Measurements from ENCODE around the gene SYF2. TPM values are rescaled to one million over a fixed set of nuclear protein-coding genes. Genes with fewer than 3 reads are reported as not detected.

Gene SYF2
- polyA plus RNA-seq, 2 of the 4 experiments (the other 2 are of a cell fraction), result 38.6 to 39.7 TPM

DNA sequence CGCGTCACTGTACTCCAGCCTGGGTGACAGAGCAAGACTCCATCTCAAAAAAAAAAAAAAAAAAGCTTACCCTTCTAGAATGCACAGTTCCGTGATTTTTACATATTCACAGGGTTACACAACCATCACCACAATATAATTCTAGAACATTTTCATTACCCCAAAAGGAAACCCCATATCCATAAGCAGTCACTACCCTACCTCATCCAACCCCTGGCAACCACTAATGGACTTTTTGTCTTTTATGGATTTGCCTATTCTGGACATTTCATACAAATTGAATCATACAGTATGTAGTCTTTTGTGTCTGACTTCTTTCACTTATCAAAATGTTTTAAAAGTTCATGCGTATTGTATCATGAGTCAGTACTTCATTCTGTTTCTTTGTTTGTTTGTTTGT lies 22.8 kb downstream of the SYF2 start:
- no peak for ATAC-seq
- Histone ChIP-seq H3K9me3 (no peaks in the 10 kb centered on the region), H3K4me3 (no peak overlapping the region), H3K27ac (no peak overlapping the region), H3K4me2 (no peak overlapping the region), H3K4me1 (no peaks in the 10 kb centered on the region)
- 66% methylated on average over 4 of the region's 4 CpGs for WGBS (ENCODE audit: missing lambda C conversion rate)
- no peak for DNase-seq (ENCODE audit: low read depth in 1 of 2, low spot score in 1 of 2)
- TF ChIP-seq RFX5 (IDR thresholded peaks at IDR 0.05) (no peak), HES2 (IDR thresholded peaks at IDR 0.05) (no peak), TP53 (CRISPR knock-in tag; IDR thresholded peaks at IDR 0.05) (no peak), FOXS1 (CRISPR knock-in tag; IDR thresholded peaks at IDR 0.05) (no peak), ESRRA (IDR thresholded peaks at IDR 0.05; ENCODE audit: borderline replicate concordance, low read length) (no peak), SREBF2 (IDR thresholded peaks at IDR 0.05) (no peak)
- TF ChIP-seq, protein P1, sequence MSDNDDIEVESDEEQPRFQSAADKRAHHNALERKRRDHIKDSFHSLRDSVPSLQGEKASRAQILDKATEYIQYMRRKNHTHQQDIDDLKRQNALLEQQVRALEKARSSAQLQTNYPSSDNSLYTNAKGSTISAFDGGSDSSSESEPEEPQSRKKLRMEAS (IDR thresholded peaks at IDR 0.05), result no peak
- POLR2A ChIA-PET, result no interaction called here
- no peak for FAIRE-seq
- CTCF ChIA-PET, result interaction anchor here (1.0 to 1.1 kb wide), 2 partner anchors 311 to 362 kb away, joined by 3 read pairs; no protein-coding TSS in a partner anchor

GRCh38 chr1:25208561-25209222 lies 23.6 kb downstream of the SYF2 start:
- CTCF ChIA-PET, result interaction anchor here (1.0 kb wide), 1 partner anchor 312 kb away, joined by 3 read pairs; no protein-coding TSS in a partner anchor

DNA sequence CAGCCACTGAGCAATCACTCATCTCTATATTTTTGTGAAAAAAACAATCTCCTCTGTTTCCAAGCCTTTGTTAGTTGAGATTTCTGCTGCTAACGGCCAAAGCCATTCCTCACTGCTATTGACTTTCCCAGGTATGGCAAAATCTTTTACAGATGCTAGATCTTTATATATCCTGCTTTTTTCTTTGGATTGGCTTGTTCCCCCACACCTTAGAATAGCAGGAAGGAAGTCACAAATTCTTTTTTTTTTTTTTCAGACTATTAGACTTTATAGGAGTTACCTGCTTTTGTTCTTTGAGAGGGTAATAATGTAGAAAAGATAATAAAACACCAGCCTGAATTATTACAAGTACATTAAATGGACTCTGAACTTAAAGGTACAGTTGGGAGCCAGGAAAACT lies 24.2 kb downstream of the SYF2 start:
- Histone ChIP-seq H3K27ac (no peak overlapping the region), H3K9me3 (no peaks in the 10 kb centered on the region), H3K4me2 (no peak overlapping the region), H3K4me3 (no peak overlapping the region), H3K4me1 (no peaks in the 10 kb centered on the region)
- ChIA-PET CTCF (no interaction called here), POLR2A (no interaction called here)
- ATAC-seq (no peak), DNase-seq (ENCODE audit: low read depth in 1 of 2, low spot score in 1 of 2) (no peak), FAIRE-seq (no peak)
- TF ChIP-seq JUN (IDR thresholded peaks at IDR 0.05), result no peak
- TF ChIP-seq EHMT2 (IDR thresholded peaks at IDR 0.05; ENCODE audit: low read depth), result no peak
- TF ChIP-seq MYC (IDR thresholded peaks at IDR 0.05; ENCODE audit: borderline replicate concordance, low read length), result no peak
- no peak for TF ChIP-seq ZNF302 (CRISPR knock-in tag; IDR thresholded peaks at IDR 0.05)
- TF ChIP-seq, protein P2, sequence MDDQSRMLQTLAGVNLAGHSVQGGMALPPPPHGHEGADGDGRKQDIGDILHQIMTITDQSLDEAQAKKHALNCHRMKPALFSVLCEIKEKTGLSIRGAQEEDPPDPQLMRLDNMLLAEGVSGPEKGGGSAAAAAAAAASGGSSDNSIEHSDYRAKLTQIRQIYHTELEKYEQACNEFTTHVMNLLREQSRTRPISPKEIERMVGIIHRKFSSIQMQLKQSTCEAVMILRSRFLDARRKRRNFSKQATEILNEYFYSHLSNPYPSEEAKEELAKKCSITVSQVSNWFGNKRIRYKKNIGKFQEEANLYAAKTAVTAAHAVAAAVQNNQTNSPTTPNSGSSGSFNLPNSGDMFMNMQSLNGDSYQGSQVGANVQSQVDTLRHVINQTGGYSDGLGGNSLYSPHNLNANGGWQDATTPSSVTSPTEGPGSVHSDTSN (IDR thresholded peaks at IDR 0.05), result no peak
- TF ChIP-seq KDM1A (IDR thresholded peaks at IDR 0.05; ENCODE audit: low read depth), result no peak
- no peak for TF ChIP-seq TP53 (CRISPR knock-in tag; IDR thresholded peaks at IDR 0.05)
- TF ChIP-seq, protein P3, sequence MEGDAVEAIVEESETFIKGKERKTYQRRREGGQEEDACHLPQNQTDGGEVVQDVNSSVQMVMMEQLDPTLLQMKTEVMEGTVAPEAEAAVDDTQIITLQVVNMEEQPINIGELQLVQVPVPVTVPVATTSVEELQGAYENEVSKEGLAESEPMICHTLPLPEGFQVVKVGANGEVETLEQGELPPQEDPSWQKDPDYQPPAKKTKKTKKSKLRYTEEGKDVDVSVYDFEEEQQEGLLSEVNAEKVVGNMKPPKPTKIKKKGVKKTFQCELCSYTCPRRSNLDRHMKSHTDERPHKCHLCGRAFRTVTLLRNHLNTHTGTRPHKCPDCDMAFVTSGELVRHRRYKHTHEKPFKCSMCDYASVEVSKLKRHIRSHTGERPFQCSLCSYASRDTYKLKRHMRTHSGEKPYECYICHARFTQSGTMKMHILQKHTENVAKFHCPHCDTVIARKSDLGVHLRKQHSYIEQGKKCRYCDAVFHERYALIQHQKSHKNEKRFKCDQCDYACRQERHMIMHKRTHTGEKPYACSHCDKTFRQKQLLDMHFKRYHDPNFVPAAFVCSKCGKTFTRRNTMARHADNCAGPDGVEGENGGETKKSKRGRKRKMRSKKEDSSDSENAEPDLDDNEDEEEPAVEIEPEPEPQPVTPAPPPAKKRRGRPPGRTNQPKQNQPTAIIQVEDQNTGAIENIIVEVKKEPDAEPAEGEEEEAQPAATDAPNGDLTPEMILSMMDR (IDR thresholded peaks at IDR 0.05), result no peak
- no peak for TF ChIP-seq CEBPB (IDR thresholded peaks at IDR 0.05)
- TF ChIP-seq NFE2L2 (conservative IDR thresholded peaks at IDR 0.05; ENCODE audit: low read length), result no peak
- no peak for TF ChIP-seq FOSB (CRISPR knock-in tag; IDR thresholded peaks at IDR 0.05)
- TF ChIP-seq, protein P4, sequence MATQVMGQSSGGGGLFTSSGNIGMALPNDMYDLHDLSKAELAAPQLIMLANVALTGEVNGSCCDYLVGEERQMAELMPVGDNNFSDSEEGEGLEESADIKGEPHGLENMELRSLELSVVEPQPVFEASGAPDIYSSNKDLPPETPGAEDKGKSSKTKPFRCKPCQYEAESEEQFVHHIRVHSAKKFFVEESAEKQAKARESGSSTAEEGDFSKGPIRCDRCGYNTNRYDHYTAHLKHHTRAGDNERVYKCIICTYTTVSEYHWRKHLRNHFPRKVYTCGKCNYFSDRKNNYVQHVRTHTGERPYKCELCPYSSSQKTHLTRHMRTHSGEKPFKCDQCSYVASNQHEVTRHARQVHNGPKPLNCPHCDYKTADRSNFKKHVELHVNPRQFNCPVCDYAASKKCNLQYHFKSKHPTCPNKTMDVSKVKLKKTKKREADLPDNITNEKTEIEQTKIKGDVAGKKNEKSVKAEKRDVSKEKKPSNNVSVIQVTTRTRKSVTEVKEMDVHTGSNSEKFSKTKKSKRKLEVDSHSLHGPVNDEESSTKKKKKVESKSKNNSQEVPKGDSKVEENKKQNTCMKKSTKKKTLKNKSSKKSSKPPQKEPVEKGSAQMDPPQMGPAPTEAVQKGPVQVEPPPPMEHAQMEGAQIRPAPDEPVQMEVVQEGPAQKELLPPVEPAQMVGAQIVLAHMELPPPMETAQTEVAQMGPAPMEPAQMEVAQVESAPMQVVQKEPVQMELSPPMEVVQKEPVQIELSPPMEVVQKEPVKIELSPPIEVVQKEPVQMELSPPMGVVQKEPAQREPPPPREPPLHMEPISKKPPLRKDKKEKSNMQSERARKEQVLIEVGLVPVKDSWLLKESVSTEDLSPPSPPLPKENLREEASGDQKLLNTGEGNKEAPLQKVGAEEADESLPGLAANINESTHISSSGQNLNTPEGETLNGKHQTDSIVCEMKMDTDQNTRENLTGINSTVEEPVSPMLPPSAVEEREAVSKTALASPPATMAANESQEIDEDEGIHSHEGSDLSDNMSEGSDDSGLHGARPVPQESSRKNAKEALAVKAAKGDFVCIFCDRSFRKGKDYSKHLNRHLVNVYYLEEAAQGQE (IDR thresholded peaks at IDR 0.05), result no peak
- no peak for TF ChIP-seq SMC3 (IDR thresholded peaks at IDR 0.05)
- no peak for TF ChIP-seq HES2 (IDR thresholded peaks at IDR 0.05)
- 44% methylated on average over 1 of the region's 1 CpG for WGBS (ENCODE audit: missing lambda C conversion rate)

More at GRCh38 chr1:25208561-25209222, 23.6 kb downstream of the SYF2 start:
- TF ChIP-seq SMC3 (IDR thresholded peaks at IDR 0.05) (no peak), RARB (CRISPR knock-in tag; IDR thresholded peaks at IDR 0.05) (no peak), JUNB (IDR thresholded peaks at IDR 0.05) (no peak)
- TF ChIP-seq, protein P5, sequence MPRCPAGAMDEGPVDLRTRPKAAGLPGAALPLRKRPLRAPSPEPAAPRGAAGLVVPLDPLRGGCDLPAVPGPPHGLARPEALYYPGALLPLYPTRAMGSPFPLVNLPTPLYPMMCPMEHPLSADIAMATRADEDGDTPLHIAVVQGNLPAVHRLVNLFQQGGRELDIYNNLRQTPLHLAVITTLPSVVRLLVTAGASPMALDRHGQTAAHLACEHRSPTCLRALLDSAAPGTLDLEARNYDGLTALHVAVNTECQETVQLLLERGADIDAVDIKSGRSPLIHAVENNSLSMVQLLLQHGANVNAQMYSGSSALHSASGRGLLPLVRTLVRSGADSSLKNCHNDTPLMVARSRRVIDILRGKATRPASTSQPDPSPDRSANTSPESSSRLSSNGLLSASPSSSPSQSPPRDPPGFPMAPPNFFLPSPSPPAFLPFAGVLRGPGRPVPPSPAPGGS (IDR thresholded peaks at IDR 0.05), result no peak
- Histone ChIP-seq H3K27ac (no peak overlapping the region), H3K4me3 (no peak overlapping the region), H3K4me2 (no peak overlapping the region), H3K4me1 (no peaks in the 10 kb centered on the region), H3K9me3 (no peaks in the 10 kb centered on the region)
- no peak for DNase-seq (ENCODE audit: low read depth in 1 of 2, low spot score in 1 of 2)
- POLR2A ChIA-PET, result no interaction called here
- WGBS (ENCODE audit: missing lambda C conversion rate), result 19% methylated on average over 2 of the region's 2 CpGs
- no peak for FAIRE-seq
- no peak for ATAC-seq

All from A549 (cell line).